ENCODE results near the gene PCDH7. TPM values are rescaled to one million over a fixed set of nuclear protein-coding genes. Genes with fewer than 3 reads are reported as not detected.

PCDH7 gene
- total RNA-seq, 1 experiment from 2014 or later = 16.8 TPM

- Histone ChIP-seq H2BK20ac (ENCODE audit: low read depth, low read length, poor library complexity, severe bottlenecking) (no peak overlapping the region), H4K8ac (replicated peaks; ENCODE audit: insufficient read length, low read depth, low read length) (no peak overlapping the region), H3K4me1 (ENCODE audit: insufficient read depth, low read length) (no peaks in the 10 kb centered on the region), H3K9ac (ENCODE audit: extremely low read depth, insufficient read length, low read length) (no peak overlapping the region), H3K18ac (ENCODE audit: insufficient read length, low read depth, low read length) (no peak overlapping the region), H2BK120ac (ENCODE audit: low read depth, low read length, poor library complexity, severe bottlenecking) (no peak overlapping the region), H3K4ac (ENCODE audit: low read depth, low read length) (no peak overlapping the region), H3K23ac (ENCODE audit: insufficient read length, low read depth, low read length) (no peak overlapping the region), H3K27me3 (ENCODE audit: insufficient read depth, low read length) (no peaks in the 10 kb centered on the region), H2BK5ac (ENCODE audit: insufficient read length, low read length) (no peak overlapping the region), H2BK15ac (ENCODE audit: low read depth, low read length) (no peak overlapping the region), H2BK12ac (ENCODE audit: insufficient read length, low read depth, low read length) (no peak overlapping the region), H4K5ac (ENCODE audit: insufficient read length, low read depth, low read length) (no peak overlapping the region), H3K79me1 (ENCODE audit: insufficient read depth, low read depth, low read length, poor library complexity, severe bottlenecking) (no peaks in the 10 kb centered on the region), H3K23me2 (ENCODE audit: insufficient read length, low read depth, low read length, poor library complexity, severe bottlenecking) (no peaks in the 10 kb centered on the region), H3K14ac (ENCODE audit: insufficient read depth, low read length) (no peak overlapping the region), H4K20me1 (ENCODE audit: control insufficient read depth, insufficient read depth, insufficient read length) (no peaks in the 10 kb centered on the region), H3K56ac (ENCODE audit: insufficient read length, low read depth, low read length) (no peak overlapping the region), H3T11ph (ENCODE audit: low read length) (no peak overlapping the region), H4K91ac (ENCODE audit: insufficient read length, low read depth, low read length) (no peak overlapping the region), H2AK5ac (ENCODE audit: insufficient read length, low read length) (no peak overlapping the region), H3K79me2 (ENCODE audit: insufficient read depth, low read length) (no peaks in the 10 kb centered on the region), H3K27ac (ENCODE audit: insufficient read length, low read depth, low read length) (no peak overlapping the region), H3K4me2 (ENCODE audit: insufficient read depth, insufficient read length, low read length) (no peak overlapping the region), H2AFZ (ENCODE audit: low read length) (no peak overlapping the region), H3K9me3 (ENCODE audit: control insufficient read depth, low read depth, low read length) (no peaks in the 10 kb centered on the region)
- no peak for TF ChIP-seq CTCF (conservative IDR thresholded peaks at IDR 0.05)
- no peak for DNase-seq
- Mint-ChIP-seq H3K27ac (no peak overlapping the region), H3K27me3 (ENCODE audit: low read depth) (no peaks in the 10 kb centered on the region), H3K9me3 (no peaks in the 10 kb centered on the region), H3K36me3 (ENCODE audit: insufficient read depth in 1 of 3, low read depth in 3 of 3) (no peaks in the 10 kb centered on the region), H3K4me3 (no peak overlapping the region), H3K4me1 (peaks cover 15 to 27% of the 10 kb centered on the region in 2 experiments)
- WGBS (ENCODE audit: extremely low coverage, insufficient read length, low lambda C conversion rate) = no CpG with 5 or more reads among the region's 2 CpGs
Measured at GRCh38 chr4:30770049-30770549, 49.9 kb downstream of the PCDH7 start.

Measured in H9 (cell line).